Renal cortex interstitium (tissue), 11 donors: ENCODE data around the gene ASPSCR1. TPM values are rescaled to one million over a fixed set of nuclear protein-coding genes. Genes with fewer than 3 reads are reported as not detected.

ENCODE experiments used
- DNase-seq, 11 donors: peaks; one replicate each; pipeline ENCODE4 v3.0.0-alpha.2; 2013; ENCODE audit warnings: low read depth in 9 of 11, low spot score in 4 of 11; ENCODE audit errors: extremely low read depth in 1 of 11
- polyA plus RNA-seq, 3 donors: library from polyadenylated mRNA; unstranded; fragments of 120-200 nt; gene quantifications; one replicate each; pipeline ENCODE4 v1.2.1, GENCODE V29; 2013; ENCODE audit not compliant: insufficient read length in 3 of 3

ASPSCR1 gene
- polyA plus RNA-seq, 3 donors, result 20.1 to 39.0 (median 35.2) TPM

DNA sequence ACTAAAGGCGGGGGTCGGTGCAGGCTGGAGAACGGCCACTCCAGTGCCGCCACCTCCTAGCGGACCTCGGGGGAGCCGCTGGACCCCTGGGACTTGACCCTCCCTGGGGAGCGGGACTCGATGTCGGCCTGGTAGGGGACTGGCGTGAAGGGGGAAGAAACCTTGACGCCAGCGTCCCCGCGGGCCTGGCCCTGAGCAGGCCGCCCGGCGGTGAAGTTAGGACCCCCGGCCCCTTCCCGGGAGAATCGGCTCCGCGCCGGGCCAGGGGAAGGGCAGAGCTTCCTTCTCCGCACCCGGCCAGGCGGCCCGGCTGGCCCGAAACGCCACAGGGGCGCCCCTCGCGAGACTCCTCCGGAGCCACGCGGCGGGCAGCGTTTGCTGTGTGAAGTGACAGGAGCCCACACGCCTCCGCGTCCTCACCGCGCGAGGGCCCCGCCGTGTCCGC lies 87.8 kb downstream of the ASPSCR1 start:
- DNase-seq, result no peak

GRCh38 chr17:82065638-82066303 lies 88.3 kb downstream of the ASPSCR1 start, which contains the start of gene DUS1L:
Gene DUS1L, minus strand, starts transcription at chr17:82065804. Its CDS starts 745 bp downstream, at chr17:82065059.
- peak in 6 of 11 donors; percentile 11 to 57 (median 44) for DNase-seq

Other genes with a start within 250 kb of the ASPSCR1 start
- 10 to 100 TPM in 2 of 3 donors, 1 to 10 TPM in 1; 7.1 to 17.7 (median 12.5) TPM for gene GCGR, start 173.5 kb upstream of the ASPSCR1 start, polyA plus RNA-seq
- 100 to 1,000 TPM in 2 of 3 donors, 10 to 100 TPM in 1; 61.8 to 109 (median 107) TPM for gene MCRIP1, start 144.3 kb upstream of the ASPSCR1 start, polyA plus RNA-seq
- under 1 TPM; 0.12 to 0.45 (median 0.17) TPM for gene PPP1R27, start 142.6 kb upstream of the ASPSCR1 start, polyA plus RNA-seq
- 100 to 1,000 TPM; 401 to 475 (median 404) TPM for gene P4HB, start 117.1 kb upstream of the ASPSCR1 start, polyA plus RNA-seq
- gene ARHGDIA, start 106.3 kb upstream of the ASPSCR1 start, polyA plus RNA-seq, result 100 to 1,000 TPM; 145 to 242 (median 217) TPM
- 10 to 100 TPM; 66.5 to 99.3 (median 76.1) TPM for gene ALYREF, start 86.0 kb upstream of the ASPSCR1 start, polyA plus RNA-seq
- 100 to 1,000 TPM in 1 of 3 donors, 10 to 100 TPM in 2; 63.8 to 110 (median 93.7) TPM for gene ANAPC11, start 85.9 kb upstream of the ASPSCR1 start, polyA plus RNA-seq
- gene NPB, start 75.4 kb upstream of the ASPSCR1 start, polyA plus RNA-seq, result 1 to 10 TPM in 1 of 3 donors, under 1 TPM in 2; 0.93 to 1.4 (median 0.97) TPM
- 10 to 100 TPM; 40.1 to 48.5 (median 45.5) TPM for gene PCYT2, start 66.2 kb upstream of the ASPSCR1 start, polyA plus RNA-seq
- gene SIRT7, start 59.5 kb upstream of the ASPSCR1 start, polyA plus RNA-seq, result 10 to 100 TPM; 11.0 to 21.1 (median 14.1) TPM
- 10 to 100 TPM; 12.4 to 14.8 (median 13.8) TPM for gene MAFG, start 49.9 kb upstream of the ASPSCR1 start, polyA plus RNA-seq
- gene PYCR1, start 40.3 kb upstream of the ASPSCR1 start, polyA plus RNA-seq, result 10 to 100 TPM; 22.6 to 39.4 (median 26.8) TPM
- under 1 TPM; 0.10 to 0.30 (median 0.14) TPM for gene MYADML2, start 30.4 kb upstream of the ASPSCR1 start, polyA plus RNA-seq
- 1 to 10 TPM; 1.9 to 3.5 (median 3.3) TPM for gene NOTUM, start 16.4 kb upstream of the ASPSCR1 start, polyA plus RNA-seq
- gene CENPX, start 45.2 kb downstream of the ASPSCR1 start, polyA plus RNA-seq, result 10 to 100 TPM; 28.8 to 47.2 (median 40.8) TPM
- 10 to 100 TPM; 10.8 to 17.5 (median 15.7) TPM for gene LRRC45, start 45.7 kb downstream of the ASPSCR1 start, polyA plus RNA-seq
- 10 to 100 TPM in 2 of 3 donors, 1 to 10 TPM in 1; 8.3 to 16.2 (median 11.7) TPM for gene RAC3, start 54.0 kb downstream of the ASPSCR1 start, polyA plus RNA-seq
- gene DCXR, start 60.1 kb downstream of the ASPSCR1 start, polyA plus RNA-seq, result 100 to 1,000 TPM in 1 of 3 donors, 10 to 100 TPM in 2; 78.9 to 120 (median 88.7) TPM
- 10 to 100 TPM; 28.5 to 57.8 (median 47.2) TPM for gene RFNG, start 74.2 kb downstream of the ASPSCR1 start, polyA plus RNA-seq
- 100 to 1,000 TPM in 2 of 3 donors, 10 to 100 TPM in 1; 98.3 to 138 (median 132) TPM for gene GPS1, start 74.3 kb downstream of the ASPSCR1 start, polyA plus RNA-seq
- gene DUS1L, start 88.2 kb downstream of the ASPSCR1 start, polyA plus RNA-seq, result 10 to 100 TPM; 66.2 to 92.0 (median 90.5) TPM
- gene FASN, start 120.6 kb downstream of the ASPSCR1 start, polyA plus RNA-seq, result 10 to 100 TPM; 32.1 to 58.6 (median 50.4) TPM
- gene CCDC57, start 235.2 kb downstream of the ASPSCR1 start, polyA plus RNA-seq, result 10 to 100 TPM; 47.3 to 90.6 (median 57.0) TPM